ENCODE measurements around the gene TNXB.

Gene TNXB

DNA sequence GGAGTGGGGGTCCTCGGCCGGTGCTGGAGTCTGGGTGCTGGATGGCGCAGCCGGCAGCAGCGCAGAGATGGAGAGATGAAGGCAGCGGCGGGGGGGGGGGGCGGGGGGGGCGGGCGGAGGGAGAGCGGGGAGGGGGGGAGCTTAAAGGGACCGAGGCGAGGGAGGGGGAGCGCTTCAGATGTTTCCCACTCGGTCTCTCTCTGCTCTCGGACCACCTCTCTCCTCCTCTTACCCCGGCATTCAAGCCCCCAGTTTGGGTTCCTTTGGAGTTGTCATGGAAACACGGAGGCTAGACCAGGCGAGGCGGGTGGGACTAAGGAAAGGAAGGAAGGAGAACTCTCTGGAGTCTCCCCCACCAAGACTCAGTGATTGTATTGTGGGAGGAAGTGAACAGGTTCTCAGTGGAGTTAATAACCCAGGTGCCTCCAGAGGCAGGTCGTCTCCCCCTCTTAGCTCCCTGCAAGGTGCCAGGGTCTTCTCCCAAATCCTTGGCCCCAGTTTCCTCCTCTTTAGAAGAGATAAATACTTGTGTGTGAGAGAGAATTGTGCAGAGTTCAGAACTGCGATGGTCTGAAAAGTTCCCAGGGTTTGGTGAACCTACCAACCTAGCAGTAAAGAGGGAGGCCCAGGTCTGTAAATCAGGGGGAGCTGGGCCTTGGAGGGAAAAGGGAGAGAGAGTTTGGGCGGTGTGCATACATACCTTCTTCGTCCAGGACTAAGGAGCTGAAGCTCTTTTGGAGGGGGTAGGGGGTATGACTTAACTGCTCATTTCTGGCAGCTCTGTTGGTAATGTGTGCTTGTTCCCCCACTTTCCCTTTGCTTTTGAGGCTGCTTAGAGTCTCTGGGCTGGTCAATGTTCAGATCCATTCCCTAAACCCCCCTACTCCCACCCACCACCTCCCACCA lies 43.0 kb upstream of the TNXB start, which contains the start of gene PRRT1:
PRRT1 (minus strand) TSS at position 77 of the 906 bp plus-strand sequence. CDS start 112 bp downstream, outside the sequence.
- Histone ChIP-seq H3K79me2 (ENCODE audit: control insufficient read depth, insufficient read depth, low read length, poor library complexity) (peaks cover 14% of the 10 kb centered on the region), H3K9ac (ENCODE audit: low read length) (no peak within 1 kb of the TSS), H2AK5ac (ENCODE audit: low read length) (no peak within 1 kb of the TSS), H3K36me3 (ENCODE audit: control insufficient read depth in 1 of 2, insufficient read depth in 2 of 2, low read length in 2 of 2) (peaks cover 11 to 13% of the 10 kb centered on the region in 2 experiments), H3K4ac (ENCODE audit: low read depth, low read length) (no peak within 1 kb of the TSS), H3K14ac (ENCODE audit: low read length) (no peak within 1 kb of the TSS), H2AFZ (ENCODE audit: insufficient read depth, low read length, poor library complexity) (no peak within 1 kb of the TSS), H4K91ac (ENCODE audit: low read depth, low read length) (peak within 1 kb of the TSS; percentile 45), H4K8ac (ENCODE audit: low read depth, low read length) (peak within 1 kb of the TSS; percentile 14), H3K4me2 (ENCODE audit: low read length) (peak within 1 kb of the TSS; percentile 96), H3K4me1 (ENCODE audit: control insufficient read depth in 1 of 2, insufficient read depth in 2 of 2, low read length in 2 of 2) (peaks cover 10 to 13% of the 10 kb centered on the region in 2 experiments), H3K27me3 (ENCODE audit: insufficient read depth, low read length) (peaks cover 20% of the 10 kb centered on the region), H3K27ac (ENCODE audit: low read depth, low read length) (no peak within 1 kb of the TSS), H3K23ac (ENCODE audit: low read length) (no peak within 1 kb of the TSS), H2BK12ac (ENCODE audit: low read length) (peak within 1 kb of the TSS; percentile 38), H3K18ac (ENCODE audit: low read length) (no peak within 1 kb of the TSS), H3K79me1 (ENCODE audit: low read length) (peaks cover 19% of the 10 kb centered on the region), H2BK120ac (ENCODE audit: insufficient read depth, low read length, poor library complexity) (no peak within 1 kb of the TSS), H3K4me3 (ENCODE audit: low read depth, low read length) (no peak within 1 kb of the TSS), H3K9me3 (ENCODE audit: insufficient read depth, low read depth, low read length) (peaks cover 3% of the 10 kb centered on the region), H2BK5ac (ENCODE audit: low read depth, low read length, poor library complexity) (no peak within 1 kb of the TSS), H4K12ac (ENCODE audit: low read depth, low read length) (no peak within 1 kb of the TSS)
- no CpG with 5 or more reads among the region's 24 CpGs for WGBS (ENCODE audit: extremely low coverage, insufficient coverage, insufficient read length)
- DNase-seq = no peak

- no peak overlapping the region for H3K14ac ChIP-seq (ENCODE audit: low read length)
- no CpG with 5 or more reads among the region's 8 CpGs for WGBS (ENCODE audit: extremely low coverage, insufficient coverage, insufficient read length)
- peaks cover 19% of the 10 kb centered on the region for H3K79me1 ChIP-seq (ENCODE audit: low read length)
- no peak overlapping the region for H2BK5ac ChIP-seq (ENCODE audit: low read depth, low read length, poor library complexity)
- H3K79me2 ChIP-seq (ENCODE audit: control insufficient read depth, insufficient read depth, low read length, poor library complexity) = peaks cover 14% of the 10 kb centered on the region
- no peak overlapping the region for H3K18ac ChIP-seq (ENCODE audit: low read length)
- H4K8ac ChIP-seq (ENCODE audit: low read depth, low read length) = no peak overlapping the region
- no peak overlapping the region for H3K4me3 ChIP-seq (ENCODE audit: low read depth, low read length)
- H2BK120ac ChIP-seq (ENCODE audit: insufficient read depth, low read length, poor library complexity) = no peak overlapping the region
- peaks cover 10 to 13% of the 10 kb centered on the region in 2 experiments for H3K4me1 ChIP-seq (ENCODE audit: control insufficient read depth in 1 of 2, insufficient read depth in 2 of 2, low read length in 2 of 2)
- peaks cover 3% of the 10 kb centered on the region for H3K9me3 ChIP-seq (ENCODE audit: insufficient read depth, low read depth, low read length)
- H3K23ac ChIP-seq (ENCODE audit: low read length) = no peak overlapping the region
- H3K27me3 ChIP-seq (ENCODE audit: insufficient read depth, low read length) = peaks cover 20% of the 10 kb centered on the region
- no peak overlapping the region for H4K12ac ChIP-seq (ENCODE audit: low read depth, low read length)
- H3K9ac ChIP-seq (ENCODE audit: low read length) = no peak overlapping the region
- H2AFZ ChIP-seq (ENCODE audit: insufficient read depth, low read length, poor library complexity) = no peak overlapping the region
- H2AK5ac ChIP-seq (ENCODE audit: low read length) = no peak overlapping the region
- no peak overlapping the region for H2BK12ac ChIP-seq (ENCODE audit: low read length)
- H4K91ac ChIP-seq (ENCODE audit: low read depth, low read length) = no peak overlapping the region
- no peak for DNase-seq
- H3K4ac ChIP-seq (ENCODE audit: low read depth, low read length) = no peak overlapping the region
- H3K4me2 ChIP-seq (ENCODE audit: low read length) = no peak overlapping the region
- no peak overlapping the region for H3K27ac ChIP-seq (ENCODE audit: low read depth, low read length)
- H3K36me3 ChIP-seq (ENCODE audit: control insufficient read depth in 1 of 2, insufficient read depth in 2 of 2, low read length in 2 of 2) = peaks cover 6 to 8% of the 10 kb centered on the region in 2 experiments
Observed at GRCh38 chr6:32151181-32151862, 42.2 kb upstream of the TNXB start.

DNA sequence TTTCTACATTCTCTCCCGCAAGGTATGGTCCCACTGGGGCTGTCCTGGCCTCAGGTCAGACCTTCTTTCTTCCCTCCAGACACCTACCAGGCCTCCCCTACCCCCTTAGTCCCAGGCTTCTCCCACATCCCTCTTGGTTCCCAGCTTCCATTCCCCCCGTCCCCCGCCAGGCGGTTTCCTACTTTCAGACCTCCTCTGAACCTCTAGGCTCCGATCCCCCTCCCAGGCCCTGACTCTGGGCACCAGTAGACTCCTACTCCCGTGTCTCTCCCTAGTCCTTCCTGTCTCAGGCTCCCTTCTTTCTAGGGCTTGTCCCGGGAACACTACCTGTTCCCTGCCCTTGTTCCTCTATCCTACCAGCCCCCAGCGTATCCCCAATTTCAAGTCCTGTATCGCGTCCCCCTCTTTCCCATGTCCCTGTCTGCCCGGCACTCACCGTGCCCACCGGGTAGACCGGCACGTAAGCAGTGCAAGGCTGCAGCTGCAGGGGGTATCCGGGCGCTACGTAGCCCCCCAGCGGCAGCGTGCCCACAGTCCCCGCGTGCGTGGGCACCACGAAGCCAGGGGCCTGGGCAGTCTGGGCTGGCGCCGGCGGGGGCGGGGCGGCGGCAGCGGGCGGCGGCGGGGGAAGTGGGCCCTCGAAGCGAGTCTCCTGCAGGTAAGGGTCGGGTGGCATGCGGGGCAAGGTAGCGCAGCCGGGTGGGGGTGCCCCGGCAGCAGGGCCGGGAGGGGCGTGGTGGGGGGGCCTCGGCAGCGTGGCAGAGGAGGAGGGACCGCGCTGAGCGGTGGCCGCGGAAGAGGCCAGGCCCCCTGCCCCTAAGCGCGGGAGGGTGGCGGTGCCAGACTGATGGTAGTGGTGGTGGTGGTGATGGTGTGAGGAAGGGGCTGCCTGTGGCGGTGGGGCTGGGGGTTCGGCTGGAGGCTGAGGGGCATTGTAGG lies 41.1 kb upstream of the TNXB start:
- Histone ChIP-seq H3K23ac (ENCODE audit: low read length) (no peak overlapping the region), H3K79me1 (ENCODE audit: low read length) (peaks cover 19% of the 10 kb centered on the region), H4K91ac (ENCODE audit: low read depth, low read length) (no peak overlapping the region), H3K36me3 (ENCODE audit: control insufficient read depth in 1 of 2, insufficient read depth in 2 of 2, low read length in 2 of 2) (no peaks in the 10 kb centered on the region), H3K4me2 (ENCODE audit: low read length) (peak overlapping the region; percentile 49), H2AK5ac (ENCODE audit: low read length) (no peak overlapping the region), H4K8ac (ENCODE audit: low read depth, low read length) (peak overlapping the region; percentile 17), H3K18ac (ENCODE audit: low read length) (no peak overlapping the region), H4K12ac (ENCODE audit: low read depth, low read length) (no peak overlapping the region), H2AFZ (ENCODE audit: insufficient read depth, low read length, poor library complexity) (no peak overlapping the region), H3K79me2 (ENCODE audit: control insufficient read depth, insufficient read depth, low read length, poor library complexity) (peaks cover 14% of the 10 kb centered on the region), H3K27ac (ENCODE audit: low read depth, low read length) (no peak overlapping the region), H2BK120ac (ENCODE audit: insufficient read depth, low read length, poor library complexity) (no peak overlapping the region), H3K9ac (ENCODE audit: low read length) (no peak overlapping the region), H3K14ac (ENCODE audit: low read length) (no peak overlapping the region), H3K4me3 (ENCODE audit: low read depth, low read length) (no peak overlapping the region), H3K27me3 (ENCODE audit: insufficient read depth, low read length) (peaks cover 20% of the 10 kb centered on the region), H3K9me3 (ENCODE audit: insufficient read depth, low read depth, low read length) (peaks cover 3% of the 10 kb centered on the region), H3K4ac (ENCODE audit: low read depth, low read length) (no peak overlapping the region), H2BK5ac (ENCODE audit: low read depth, low read length, poor library complexity) (no peak overlapping the region), H3K4me1 (ENCODE audit: control insufficient read depth in 1 of 2, insufficient read depth in 2 of 2, low read length in 2 of 2) (peaks cover 10 to 13% of the 10 kb centered on the region in 2 experiments), H2BK12ac (ENCODE audit: low read length) (no peak overlapping the region)
- no peak for DNase-seq
- no CpG with 5 or more reads among the region's 55 CpGs for WGBS (ENCODE audit: extremely low coverage, insufficient coverage, insufficient read length)
